ENCODE data around the gene CHN1. TPM values are rescaled to one million over a fixed set of nuclear protein-coding genes. Genes with fewer than 3 reads are reported as not detected.

CHN1 gene
- total and polyA plus RNA-seq, 7 experiments from 2014 or later, result 0.81 to 3.5 (median 1.4) TPM

- Mint-ChIP-seq H3K9me3 (no peaks in the 10 kb centered on the region), H3K27ac (no peak overlapping the region), H3K4me1 (no peaks in the 10 kb centered on the region), H3K4me3 (no peak overlapping the region), H3K36me3 (peaks cover 0 to 3% (median 0%) of the 10 kb centered on the region in 5 donors), H3K27me3 (peaks cover 6 to 30% (median 11%) of the 10 kb centered on the region in 5 donors)
- ChIA-PET CTCF (no interaction called here), POLR2A (no interaction called here)
- H3K4me3 ChIP-seq (ENCODE audit: low read length), result no peak overlapping the region
- no peaks in the 10 kb centered on the region for H3K36me3 ChIP-seq (ENCODE audit: control insufficient read depth in 2 of 3, insufficient read depth in 3 of 3, low read length in 3 of 3)
- no peaks in the 10 kb centered on the region for H3K27me3 ChIP-seq (ENCODE audit: control insufficient read depth in 2 of 2, insufficient read depth in 2 of 2, low read length in 2 of 2)
- no peak overlapping the region for H3K27ac ChIP-seq (ENCODE audit: low read depth, low read length)
- intact Hi-C loops (cut with micrococcal nuclease), result no loop called here
- ATAC-seq (no peak), DNase-seq (no peak)
- no peaks in the 10 kb centered on the region for H3K9me3 ChIP-seq (ENCODE audit: control insufficient read depth in 2 of 3, low read length in 3 of 3)
- H3K4me1 ChIP-seq (ENCODE audit: control insufficient read depth in 2 of 2, insufficient read depth in 2 of 2, low read length in 2 of 2), result no peaks in the 10 kb centered on the region
Measured at GRCh38 chr2:174949988-174950687, 55.0 kb downstream of the CHN1 start.

GRCh38 chr2:174945601-174946260 is 59.5 kb downstream of the CHN1 start:
- H3K4me1 Mint-ChIP-seq, result no peaks in the 10 kb centered on the region
- Histone ChIP-seq H3K4me1 (ENCODE audit: control insufficient read depth in 2 of 2, insufficient read depth in 2 of 2, low read length in 2 of 2) (no peaks in the 10 kb centered on the region), H3K36me3 (ENCODE audit: control insufficient read depth in 2 of 3, insufficient read depth in 3 of 3, low read length in 3 of 3) (no peaks in the 10 kb centered on the region), H3K27me3 (ENCODE audit: control insufficient read depth in 2 of 2, insufficient read depth in 2 of 2, low read length in 2 of 2) (no peaks in the 10 kb centered on the region), H3K9me3 (ENCODE audit: control insufficient read depth in 2 of 3, low read length in 3 of 3) (no peaks in the 10 kb centered on the region), H3K27ac (ENCODE audit: low read depth, low read length) (no peak overlapping the region), H3K4me3 (ENCODE audit: low read length) (no peak overlapping the region)
- ChIA-PET POLR2A (no interaction called here), CTCF (no interaction called here)
- intact Hi-C loops (cut with micrococcal nuclease), result no loop called here
- H3K4me3 Mint-ChIP-seq, result no peak overlapping the region
- no peak overlapping the region for H3K27ac Mint-ChIP-seq
- H3K36me3 Mint-ChIP-seq, result peaks cover 0 to 3% (median 0%) of the 10 kb centered on the region in 5 donors
- ATAC-seq (no peak), DNase-seq (no peak)
- H3K27me3 Mint-ChIP-seq, result peaks cover 0 to 12% (median 4%) of the 10 kb centered on the region in 5 donors
- no peaks in the 10 kb centered on the region for H3K9me3 Mint-ChIP-seq

- Histone ChIP-seq H3K27ac (ENCODE audit: low read depth, low read length) (no peak overlapping the region), H3K27me3 (ENCODE audit: control insufficient read depth in 2 of 2, insufficient read depth in 2 of 2, low read length in 2 of 2) (no peaks in the 10 kb centered on the region), H3K4me3 (ENCODE audit: low read length) (no peak overlapping the region), H3K36me3 (ENCODE audit: control insufficient read depth in 2 of 3, insufficient read depth in 3 of 3, low read length in 3 of 3) (no peaks in the 10 kb centered on the region), H3K9me3 (ENCODE audit: control insufficient read depth in 2 of 3, low read length in 3 of 3) (no peaks in the 10 kb centered on the region), H3K4me1 (ENCODE audit: control insufficient read depth in 2 of 2, insufficient read depth in 2 of 2, low read length in 2 of 2) (no peaks in the 10 kb centered on the region)
- Mint-ChIP-seq H3K9me3 (no peaks in the 10 kb centered on the region), H3K27ac (no peak overlapping the region), H3K27me3 (peaks cover 0 to 5% (median 3%) of the 10 kb centered on the region in 5 donors), H3K36me3 (no peaks in the 10 kb centered on the region), H3K4me1 (no peaks in the 10 kb centered on the region), H3K4me3 (no peak overlapping the region)
- no peak for ATAC-seq
- intact Hi-C loops (cut with micrococcal nuclease), result no loop called here
- CTCF ChIA-PET, result no interaction called here
- no peak for DNase-seq
- POLR2A ChIA-PET, result no interaction called here
Measured at GRCh38 chr2:174939046-174939445, 66.1 kb downstream of the CHN1 start.

- Mint-ChIP-seq H3K9me3 (no peaks in the 10 kb centered on the region), H3K36me3 (no peaks in the 10 kb centered on the region), H3K27ac (no peak overlapping the region), H3K4me1 (no peaks in the 10 kb centered on the region), H3K4me3 (no peak overlapping the region), H3K27me3 (peaks cover 0 to 5% (median 0%) of the 10 kb centered on the region in 5 donors)
- H3K27me3 ChIP-seq (ENCODE audit: control insufficient read depth in 2 of 2, insufficient read depth in 2 of 2, low read length in 2 of 2), result no peaks in the 10 kb centered on the region
- H3K4me3 ChIP-seq (ENCODE audit: low read length), result no peak overlapping the region
- H3K4me1 ChIP-seq (ENCODE audit: control insufficient read depth in 2 of 2, insufficient read depth in 2 of 2, low read length in 2 of 2), result no peaks in the 10 kb centered on the region
- H3K9me3 ChIP-seq (ENCODE audit: control insufficient read depth in 2 of 3, low read length in 3 of 3), result no peaks in the 10 kb centered on the region
- ATAC-seq, result no peak
- POLR2A ChIA-PET, result interaction anchor here (0.6 kb wide), 1 partner anchor 1769 kb away, joined by 3 read pairs; no protein-coding TSS in a partner anchor
- intact Hi-C loops (cut with micrococcal nuclease), result no loop called here
- no peaks in the 10 kb centered on the region for H3K36me3 ChIP-seq (ENCODE audit: control insufficient read depth in 2 of 3, insufficient read depth in 3 of 3, low read length in 3 of 3)
- no peak for DNase-seq
- H3K27ac ChIP-seq (ENCODE audit: low read depth, low read length), result no peak overlapping the region
- CTCF ChIA-PET, result no interaction called here
Measured at GRCh38 chr2:174931724-174932123, 73.5 kb downstream of the CHN1 start.

GRCh38 chr2:174929786-174930185 is 75.4 kb downstream of the CHN1 start:
- Mint-ChIP-seq H3K4me1 (no peaks in the 10 kb centered on the region), H3K27ac (no peak overlapping the region), H3K9me3 (peaks cover 0 to 3% (median 0%) of the 10 kb centered on the region in 11 donors), H3K4me3 (no peak overlapping the region), H3K36me3 (no peaks in the 10 kb centered on the region), H3K27me3 (peaks cover 0 to 5% (median 0%) of the 10 kb centered on the region in 5 donors)
- DNase-seq, result no peak
- Histone ChIP-seq H3K4me1 (ENCODE audit: control insufficient read depth in 2 of 2, insufficient read depth in 2 of 2, low read length in 2 of 2) (no peaks in the 10 kb centered on the region), H3K27ac (ENCODE audit: low read depth, low read length) (no peak overlapping the region), H3K27me3 (ENCODE audit: control insufficient read depth in 2 of 2, insufficient read depth in 2 of 2, low read length in 2 of 2) (no peaks in the 10 kb centered on the region), H3K9me3 (ENCODE audit: control insufficient read depth in 2 of 3, low read length in 3 of 3) (no peaks in the 10 kb centered on the region), H3K4me3 (ENCODE audit: low read length) (no peak overlapping the region), H3K36me3 (ENCODE audit: control insufficient read depth in 2 of 3, insufficient read depth in 3 of 3, low read length in 3 of 3) (no peaks in the 10 kb centered on the region)
- intact Hi-C loops (cut with micrococcal nuclease), result no loop called here
- ChIA-PET POLR2A (interaction anchor here (0.6 kb wide), 1 partner anchor 19 kb away, joined by 3 read pairs; no protein-coding TSS in a partner anchor), CTCF (no interaction called here)
- no peak for ATAC-seq

- intact Hi-C loops (cut with micrococcal nuclease), result no loop called here
- Histone ChIP-seq H3K36me3 (ENCODE audit: control insufficient read depth in 2 of 3, insufficient read depth in 3 of 3, low read length in 3 of 3) (no peaks in the 10 kb centered on the region), H3K27me3 (ENCODE audit: control insufficient read depth in 2 of 2, insufficient read depth in 2 of 2, low read length in 2 of 2) (no peaks in the 10 kb centered on the region), H3K27ac (ENCODE audit: low read depth, low read length) (no peak overlapping the region), H3K4me1 (ENCODE audit: control insufficient read depth in 2 of 2, insufficient read depth in 2 of 2, low read length in 2 of 2) (no peaks in the 10 kb centered on the region), H3K9me3 (ENCODE audit: control insufficient read depth in 2 of 3, low read length in 3 of 3) (no peaks in the 10 kb centered on the region), H3K4me3 (ENCODE audit: low read length) (no peak overlapping the region)
- Mint-ChIP-seq H3K27me3 (peaks cover 0 to 2% (median 0%) of the 10 kb centered on the region in 5 donors), H3K9me3 (peaks cover 0 to 9% (median 3%) of the 10 kb centered on the region in 11 donors), H3K36me3 (peaks cover 0 to 6% (median 0%) of the 10 kb centered on the region in 5 donors), H3K4me3 (no peak overlapping the region), H3K4me1 (no peaks in the 10 kb centered on the region), H3K27ac (no peak overlapping the region)
- CTCF ChIA-PET, result no interaction called here
- ATAC-seq, result no peak
- POLR2A ChIA-PET, result no interaction called here
- no peak for DNase-seq
Measured at GRCh38 chr2:174925046-174925784, 80.0 kb downstream of the CHN1 start.

Data from naive thymus-derived CD4-positive, alpha-beta T cell (primary cell).